Sigmoid colon (tissue), 4 donors: ENCODE results near the gene COG4.

Experiments
- CTCF ChIP-seq, 4 experiments: fragments of 450-650 bp in 3 of 4; fragments of 200-600 bp in 1 of 4; IDR thresholded peaks; one replicate each; pipeline ENCODE4 v1.5.1; 2016 to 2019; ENCODE audit warnings: antibody characterized with exemption in 4 of 4, mild to moderate bottlenecking in 3 of 4, moderate library complexity in 2 of 4
- POLR2A ChIP-seq, 2 donors: fragments of 450-650 bp; IDR thresholded peaks; one replicate each; pipeline ENCODE4 v1.6.1; 2016; ENCODE audit warnings: antibody characterized with exemption in 2 of 2, mild to moderate bottlenecking in 2 of 2, moderate library complexity in 2 of 2
- POLR2AphosphoS5 ChIP-seq, 4 donors: sonication (generic); formaldehyde crosslinking; IDR thresholded peaks; one replicate each; pipeline ENCODE4 v1.6.1; 2017; ENCODE audit warnings: antibody characterized with exemption in 4 of 4

DNA sequence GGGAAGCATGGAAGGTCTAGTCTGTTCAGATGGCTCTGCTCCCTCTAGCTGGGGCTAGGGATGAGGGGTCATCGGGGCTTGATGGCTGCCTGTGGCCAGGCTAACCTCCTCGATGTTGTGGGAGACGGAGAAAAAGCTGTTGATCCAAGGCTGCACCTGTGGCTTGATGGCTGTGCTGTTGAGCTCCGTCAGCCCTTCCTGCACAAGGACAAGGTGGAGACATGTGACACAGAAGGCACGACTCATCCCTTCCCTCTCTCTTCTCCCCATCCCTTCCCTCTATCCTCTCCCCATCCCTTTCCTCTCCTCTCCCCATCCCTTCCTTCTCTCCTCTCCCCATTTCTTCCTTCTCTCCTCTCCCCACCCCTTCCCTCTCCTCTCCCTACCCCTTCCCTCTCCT is 40.7 kb downstream of the COG4 start:
- TF ChIP-seq CTCF (IDR thresholded peaks at IDR 0.05) (no peak), POLR2AphosphoS5 (IDR thresholded peaks at IDR 0.05) (no peak), POLR2A (IDR thresholded peaks at IDR 0.05) (no peak)
